Liver (tissue), 9 donors: ENCODE results near the gene KLK10. TPM values are rescaled to one million over a fixed set of nuclear protein-coding genes. Genes with fewer than 3 reads are reported as not detected.

ENCODE experiments used
- DNase-seq: peaks from one replicate; pipeline ENCODE4 v3.0.0-alpha.2; 2017; ENCODE audit warnings: low spot score
- H3K27ac ChIP-seq, 2 donors: one replicate each; pipeline ENCODE4 v1.7.0; 2013; ENCODE audit warnings: inconsistent platforms in 2 of 2, low read length in 2 of 2, control low read depth in 1 of 2, low read depth in 1 of 2, mild to moderate bottlenecking in 1 of 2
- H3K27me3 ChIP-seq, 4 donors: one replicate each; pipeline versions ENCODE4 v1.6.1 to v1.7.0; 2013; ENCODE audit warnings: low read length in 3 of 4, inconsistent platforms in 1 of 4, mild to moderate bottlenecking in 1 of 4, moderate library complexity in 1 of 4; ENCODE audit not compliant: control insufficient read depth in 4 of 4, insufficient read depth in 4 of 4
- H3K36me3 ChIP-seq, 4 donors: one replicate each; pipeline versions ENCODE4 v1.6.1 to v1.7.0; 2013; ENCODE audit warnings: low read length in 3 of 4, mild to moderate bottlenecking in 3 of 4, low read depth in 1 of 4, moderate library complexity in 1 of 4; ENCODE audit not compliant: control insufficient read depth in 4 of 4, insufficient read depth in 3 of 4
- H3K4me1 ChIP-seq, 4 donors: one replicate each; pipeline versions ENCODE4 v1.6.1 to v1.7.0; 2013; ENCODE audit warnings: low read length in 3 of 4, mild to moderate bottlenecking in 3 of 4, moderate library complexity in 1 of 4; ENCODE audit not compliant: control insufficient read depth in 4 of 4, insufficient read depth in 4 of 4
- H3K4me3 ChIP-seq, 3 donors: one replicate each; pipeline versions ENCODE4 v1.6.1 to v1.7.0; 2013; ENCODE audit warnings: low read length in 3 of 3, control low read depth in 1 of 3, low read depth in 1 of 3, mild to moderate bottlenecking in 1 of 3
- H3K9ac ChIP-seq, 2 donors: one replicate each; pipeline ENCODE4 v1.7.0; 2013; ENCODE audit warnings: low read length in 2 of 2, mild to moderate bottlenecking in 2 of 2, moderate library complexity in 2 of 2, control low read depth in 1 of 2, low read depth in 1 of 2
- H3K9me3 ChIP-seq, 4 donors: one replicate each; pipeline versions ENCODE4 v1.6.1 to v1.7.0; 2013; ENCODE audit warnings: low read length in 3 of 4; ENCODE audit not compliant: control insufficient read depth in 4 of 4
- CTCF ChIP-seq: fragments of 150-350 bp; IDR thresholded peaks from 2 replicates; pipeline ENCODE4 v1.5.1; 2017; ENCODE audit warnings: improper control_type of control experiment, low read depth, low read length; ENCODE audit not compliant: missing input control
- FOXA1 ChIP-seq: IDR thresholded peaks from 2 replicates; pipeline ENCODE4 v1.6.1; 2016; ENCODE audit warnings: antibody characterized with exemption
- FOXA2 ChIP-seq: IDR thresholded peaks from 2 replicates; pipeline ENCODE4 v1.6.1; 2016; ENCODE audit warnings: antibody characterized with exemption
- GABPA ChIP-seq, 2 donors: IDR thresholded peaks in 1 of 2; conservative IDR thresholded peaks in 1 of 2; 2 replicates each; pipeline ENCODE4 v1.6.1; 2016; ENCODE audit warnings: antibody characterized with exemption in 2 of 2, mild to moderate bottlenecking in 1 of 2, moderate library complexity in 1 of 2
- HNF4A ChIP-seq, 2 donors: conservative IDR thresholded peaks; 2 replicates each; pipeline ENCODE4 v1.6.1; 2016; ENCODE audit warnings: antibody characterized with exemption in 2 of 2, mild to moderate bottlenecking in 2 of 2
- JUND ChIP-seq, 2 donors: IDR thresholded peaks; 2 replicates each; pipeline ENCODE4 v1.6.1; 2016; ENCODE audit warnings: antibody characterized with exemption in 2 of 2
- NR2F2 ChIP-seq: IDR thresholded peaks from 2 replicates; pipeline ENCODE4 v1.6.1; 2016; ENCODE audit warnings: antibody characterized with exemption
- SP1 ChIP-seq: IDR thresholded peaks from 2 replicates; pipeline ENCODE4 v1.6.1; 2018; ENCODE audit warnings: antibody characterized with exemption, mild to moderate bottlenecking
- YY1 ChIP-seq: IDR thresholded peaks from 2 replicates; pipeline ENCODE4 v1.6.1; 2016; ENCODE audit warnings: antibody characterized with exemption, mild to moderate bottlenecking
- ZBTB33 ChIP-seq: IDR thresholded peaks from 2 replicates; pipeline ENCODE4 v1.6.1; 2016; ENCODE audit warnings: antibody characterized with exemption
- WGBS: extraction: QIAGEN DNeasy Blood & Tissue Kit; methylation state at CpG from one replicate; pipeline ENCODE4 v1.1.7; 2013; 5-methylcytosine and 5-hydroxymethylcytosine counted together
- polyA plus RNA-seq, 2 donors: library from polyadenylated mRNA; stranded (reverse) in 1 of 2; unstranded in 1 of 2; fragments of 200-250 nt in 1 of 2; fragments of >200 nt in 1 of 2; fragmentation: Nextera tagmentation in 1 of 2; extraction: Ambion mirVana in 1 of 2; gene quantifications; one replicate each; pipeline versions ENCODE4 v1.2.1 to v1.2.3, GENCODE V29; 2013 to 2015
- total RNA-seq, 2 donors: library from RNA; depleted of rRNA; stranded (reverse); fragments of >200 nt; gene quantifications; one replicate each; pipeline ENCODE4 v1.2.3, GENCODE V29; 2014
- donor health status: healthy.
- donor health status: healthy.
- donor health status: healthy.
- donor health status: healthy.
- donor health status: healthy.

KLK10 gene
- total and polyA plus RNA-seq, 4 donors: 0.06 TPM; not detected in 3

DNA sequence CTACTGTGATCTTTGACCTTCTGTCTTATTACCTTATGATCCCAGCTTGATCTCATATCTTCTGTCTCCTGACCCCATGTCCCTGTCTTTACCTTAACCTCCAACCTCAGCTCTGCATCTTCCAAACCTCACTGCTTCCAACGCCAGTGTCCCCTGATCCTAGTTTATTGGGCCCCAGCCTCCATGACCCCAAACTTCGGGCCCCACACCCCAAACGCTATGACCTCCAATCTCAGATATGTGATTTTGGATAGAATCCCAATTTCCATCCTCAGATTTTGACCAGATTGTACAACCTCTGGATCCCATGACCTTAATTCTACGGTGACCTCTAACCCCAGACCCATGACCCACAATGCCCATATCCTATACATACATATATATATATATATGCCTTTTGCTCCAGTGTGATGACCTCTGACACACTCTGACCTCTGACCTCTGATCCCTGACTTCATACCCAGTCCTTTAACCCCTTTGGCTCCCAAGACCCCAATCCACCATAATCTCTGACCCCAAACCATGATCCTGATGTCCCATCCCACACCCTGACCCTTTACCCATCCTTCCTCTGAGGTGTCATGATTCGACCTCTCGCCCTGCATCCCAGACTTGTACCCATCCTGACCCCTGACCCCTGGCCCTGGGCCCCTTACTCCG lies 11.8 kb upstream of the KLK10 start:
- Histone ChIP-seq H3K4me3 (no peak overlapping the region), H3K4me1 (no peaks in the 10 kb centered on the region), H3K9me3 (peaks cover 0 to 3% (median 0%) of the 10 kb centered on the region in 4 donors), H3K9ac (no peak overlapping the region), H3K27ac (no peak overlapping the region), H3K27me3 (peaks cover 0 to 4% (median 0%) of the 10 kb centered on the region in 4 donors), H3K36me3 (no peaks in the 10 kb centered on the region)
- no peak for TF ChIP-seq ZBTB33
- WGBS: 85% methylated on average over 7 of the region's 7 CpGs
- DNase-seq: no peak

GRCh38 chr19:51030631-51031030 lies 11.1 kb upstream of the KLK10 start:
- DNase-seq: no peak
- Histone ChIP-seq H3K27ac (no peak overlapping the region), H3K9me3 (peaks cover 0 to 3% (median 0%) of the 10 kb centered on the region in 4 donors), H3K36me3 (no peaks in the 10 kb centered on the region), H3K4me3 (no peak overlapping the region), H3K4me1 (no peaks in the 10 kb centered on the region), H3K27me3 (peaks cover 0 to 4% (median 0%) of the 10 kb centered on the region in 4 donors), H3K9ac (no peak overlapping the region)
- 82% methylated on average over 13 of the region's 13 CpGs for WGBS
- TF ChIP-seq SP1 (no peak), FOXA2 (no peak), HNF4A (conservative IDR thresholded peaks at IDR 0.05) (no peak), NR2F2 (no peak), FOXA1 (no peak)

DNA sequence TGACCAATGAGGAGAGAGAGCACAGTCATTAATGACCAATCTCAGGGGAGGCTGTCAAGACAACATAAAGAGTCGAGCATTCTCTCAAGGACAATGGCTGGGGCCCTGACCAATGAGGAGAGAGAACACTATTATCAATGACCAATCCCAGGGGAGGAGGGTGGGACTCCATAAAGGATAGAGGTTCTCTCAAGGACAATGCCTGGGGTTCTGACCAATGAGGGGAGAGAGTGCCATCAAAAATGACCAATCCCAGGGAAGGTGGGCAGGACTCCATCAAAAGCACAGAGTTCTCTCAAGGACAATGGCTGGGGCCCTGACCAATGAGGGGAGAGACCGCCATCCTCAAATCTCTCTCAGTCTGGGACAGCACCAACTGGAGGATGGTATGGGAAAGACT lies 10.2 kb upstream of the KLK10 start:
- peaks cover 0 to 3% (median 0%) of the 10 kb centered on the region in 4 donors for H3K9me3 ChIP-seq
- H3K4me3 ChIP-seq: no peak overlapping the region
- no peaks in the 10 kb centered on the region for H3K36me3 ChIP-seq
- no peaks in the 10 kb centered on the region for H3K4me1 ChIP-seq
- H3K9ac ChIP-seq: no peak overlapping the region
- TF ChIP-seq GABPA (IDR thresholded peaks at IDR 0.05 in 1 of 2, conservative IDR thresholded peaks at IDR 0.05 in 1 of 2) (no peak), ZBTB33 (no peak), CTCF (no peak), YY1 (no peak), JUND (IDR thresholded peaks at IDR 0.05) (no peak)
- H3K27ac ChIP-seq: no peak overlapping the region
- peaks cover 0 to 4% (median 0%) of the 10 kb centered on the region in 4 donors for H3K27me3 ChIP-seq
- DNase-seq: no peak
- WGBS: 89% methylated on average over 2 of the region's 2 CpGs
